Fibroblast of the aortic adventitia (primary cell): ENCODE results near the gene CD300LG. TPM values are rescaled to one million over a fixed set of nuclear protein-coding genes. Genes with fewer than 3 reads are reported as not detected.
"Not testable (repeated sequence)": the region's sequence is repeated elsewhere in the genome, so short reads cannot be mapped to it uniquely, and the experiment has no call there.

Experiments used
- DNase-seq: peaks from one replicate; pipeline ENCODE4 v3.0.0-alpha.2; 2010; ENCODE audit warnings: low read depth
- H3K4me3 ChIP-seq: 2 replicates; pipeline ENCODE4 v1.5.1; 2011; ENCODE audit warnings: low read depth, mild to moderate bottlenecking, control low read depth, low read length, moderate library complexity
- total RNA-seq: library from RNA; depleted of rRNA; stranded (reverse); fragments of >200 nt; gene quantifications from 2 replicates; pipeline ENCODE4 v1.2.3, GENCODE V29; 2012; ENCODE audit warnings: low replicate concordance
- TF ChIP-seq, protein P1 (sequence below): IDR thresholded peaks from 2 replicates; pipeline ENCODE4 v1.5.1; 2011; ENCODE audit warnings: mild to moderate bottlenecking, low read length, control low read depth, inconsistent platforms; ENCODE audit not compliant: insufficient read depth

CD300LG gene
- total RNA-seq, 1 donor, result not detected

DNA sequence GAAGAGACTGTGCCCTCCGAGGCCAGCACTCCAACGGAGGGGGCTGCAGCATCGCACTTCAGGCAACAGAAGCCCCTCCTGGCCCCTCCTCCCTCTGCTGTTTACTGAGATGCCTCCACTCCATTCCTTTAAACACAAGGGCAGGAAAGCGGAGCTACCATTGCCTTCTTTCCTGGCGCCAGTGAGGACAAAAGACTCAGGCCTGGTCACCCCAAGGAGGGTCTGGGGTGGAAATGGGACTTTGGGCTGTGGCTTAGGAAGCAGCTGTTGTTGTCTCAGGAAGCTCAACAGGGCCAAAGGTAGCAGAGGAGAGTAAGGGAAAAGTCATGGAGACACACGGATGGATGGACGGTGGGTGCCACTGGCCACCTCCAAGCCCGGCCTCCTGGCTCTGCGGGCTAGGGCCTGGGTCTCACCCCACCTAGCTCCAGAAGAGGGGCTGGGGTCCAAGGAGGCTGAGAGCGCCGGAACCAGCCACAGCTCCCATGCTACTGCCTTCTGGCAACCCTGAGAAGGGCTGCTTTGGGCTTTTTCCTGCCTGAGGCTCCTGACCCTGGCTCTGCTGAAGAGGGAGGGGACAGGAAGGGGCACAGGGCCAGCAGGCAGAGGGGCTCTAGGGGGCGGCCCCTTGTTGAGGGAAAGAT, 11.1 kb downstream of the CD300LG start:
- TF ChIP-seq, protein P1, sequence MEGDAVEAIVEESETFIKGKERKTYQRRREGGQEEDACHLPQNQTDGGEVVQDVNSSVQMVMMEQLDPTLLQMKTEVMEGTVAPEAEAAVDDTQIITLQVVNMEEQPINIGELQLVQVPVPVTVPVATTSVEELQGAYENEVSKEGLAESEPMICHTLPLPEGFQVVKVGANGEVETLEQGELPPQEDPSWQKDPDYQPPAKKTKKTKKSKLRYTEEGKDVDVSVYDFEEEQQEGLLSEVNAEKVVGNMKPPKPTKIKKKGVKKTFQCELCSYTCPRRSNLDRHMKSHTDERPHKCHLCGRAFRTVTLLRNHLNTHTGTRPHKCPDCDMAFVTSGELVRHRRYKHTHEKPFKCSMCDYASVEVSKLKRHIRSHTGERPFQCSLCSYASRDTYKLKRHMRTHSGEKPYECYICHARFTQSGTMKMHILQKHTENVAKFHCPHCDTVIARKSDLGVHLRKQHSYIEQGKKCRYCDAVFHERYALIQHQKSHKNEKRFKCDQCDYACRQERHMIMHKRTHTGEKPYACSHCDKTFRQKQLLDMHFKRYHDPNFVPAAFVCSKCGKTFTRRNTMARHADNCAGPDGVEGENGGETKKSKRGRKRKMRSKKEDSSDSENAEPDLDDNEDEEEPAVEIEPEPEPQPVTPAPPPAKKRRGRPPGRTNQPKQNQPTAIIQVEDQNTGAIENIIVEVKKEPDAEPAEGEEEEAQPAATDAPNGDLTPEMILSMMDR, result no peak
- DNase-seq, result no peak
- H3K4me3 ChIP-seq, result no peak overlapping the region

DNA sequence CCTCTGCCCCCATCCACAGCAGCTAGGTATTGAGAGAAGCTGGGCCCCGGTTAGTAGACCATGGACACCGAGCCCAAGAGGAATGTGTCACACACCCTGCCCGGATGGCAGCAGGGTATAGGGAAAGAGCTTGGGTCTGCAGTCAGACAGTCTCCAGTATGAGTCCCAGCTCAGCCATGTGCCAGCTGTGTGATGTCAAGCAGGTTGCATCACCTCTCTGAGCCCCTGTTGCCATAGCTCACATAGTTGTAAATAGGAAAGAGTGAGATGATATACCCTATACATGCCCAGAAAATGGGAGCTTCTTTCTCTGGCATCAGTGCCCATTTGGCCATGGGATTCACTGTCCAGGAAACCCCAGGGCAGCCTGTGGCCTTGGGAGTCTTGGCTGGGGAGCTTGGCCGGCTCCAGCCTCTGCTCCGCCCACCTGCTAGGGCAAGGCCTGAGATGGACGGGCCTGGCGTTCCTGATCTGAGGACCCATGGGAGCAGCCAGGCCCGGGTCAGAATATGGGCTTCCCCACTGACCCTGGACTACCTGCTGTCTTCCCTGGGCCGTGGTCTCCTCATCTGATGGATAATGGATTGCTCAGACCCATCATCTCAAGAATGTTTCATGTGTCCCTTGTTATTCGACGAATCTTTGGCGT, 13.2 kb downstream of the CD300LG start:
- TF ChIP-seq, protein P1, result no peak
- no peak overlapping the region for H3K4me3 ChIP-seq
- peak; percentile 49 for DNase-seq

DNA sequence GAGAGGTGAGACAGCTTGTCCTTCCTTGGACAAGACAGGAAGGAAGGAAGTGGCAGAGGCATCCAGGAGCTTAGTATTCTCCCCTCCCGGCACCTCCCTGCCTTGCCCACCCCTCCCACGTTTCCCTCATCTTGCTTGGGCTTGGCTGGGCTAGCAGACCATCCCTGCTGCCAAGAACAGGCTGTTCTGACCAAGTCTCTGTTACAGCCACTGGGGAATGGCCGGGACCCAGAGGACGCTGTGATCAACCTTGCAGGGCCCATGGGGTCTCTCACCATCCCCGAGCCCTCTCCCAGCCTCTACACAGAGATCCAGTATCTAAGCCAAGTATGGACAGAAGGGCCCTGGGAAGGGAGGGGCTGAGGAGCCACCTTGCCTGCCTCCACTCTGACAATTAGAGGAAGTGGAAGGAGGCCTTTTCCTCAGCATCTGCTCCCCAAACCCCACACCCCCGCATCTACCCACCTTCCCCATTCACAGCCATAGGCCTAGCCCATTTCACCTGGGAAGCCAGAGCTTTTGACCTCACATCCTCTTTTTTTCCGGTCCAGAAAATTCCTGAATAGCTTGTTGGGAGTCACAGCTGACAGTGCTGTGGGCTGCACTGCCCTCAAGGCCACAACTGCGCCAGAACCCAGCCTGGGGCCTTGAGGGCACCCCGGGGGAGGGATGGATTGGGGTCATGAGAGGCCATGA, 14.1 kb downstream of the CD300LG start:
- TF ChIP-seq, protein P1, result no peak
- H3K4me3 ChIP-seq, result no peak overlapping the region
- DNase-seq, result no peak

DNA sequence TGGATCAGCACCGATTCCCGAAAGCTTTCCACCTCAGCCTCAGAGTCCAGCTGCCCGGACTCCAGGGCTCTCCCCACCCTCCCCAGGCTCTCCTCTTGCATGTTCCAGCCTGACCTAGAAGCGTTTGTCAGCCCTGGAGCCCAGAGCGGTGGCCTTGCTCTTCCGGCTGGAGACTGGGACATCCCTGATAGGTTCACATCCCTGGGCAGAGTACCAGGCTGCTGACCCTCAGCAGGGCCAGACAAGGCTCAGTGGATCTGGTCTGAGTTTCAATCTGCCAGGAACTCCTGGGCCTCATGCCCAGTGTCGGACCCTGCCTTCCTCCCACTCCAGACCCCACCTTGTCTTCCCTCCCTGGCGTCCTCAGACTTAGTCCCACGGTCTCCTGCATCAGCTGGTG, 15.0 kb downstream of the CD300LG start:
- TF ChIP-seq, protein P1, result no peak
- no peak for DNase-seq
- no peak overlapping the region for H3K4me3 ChIP-seq

DNA sequence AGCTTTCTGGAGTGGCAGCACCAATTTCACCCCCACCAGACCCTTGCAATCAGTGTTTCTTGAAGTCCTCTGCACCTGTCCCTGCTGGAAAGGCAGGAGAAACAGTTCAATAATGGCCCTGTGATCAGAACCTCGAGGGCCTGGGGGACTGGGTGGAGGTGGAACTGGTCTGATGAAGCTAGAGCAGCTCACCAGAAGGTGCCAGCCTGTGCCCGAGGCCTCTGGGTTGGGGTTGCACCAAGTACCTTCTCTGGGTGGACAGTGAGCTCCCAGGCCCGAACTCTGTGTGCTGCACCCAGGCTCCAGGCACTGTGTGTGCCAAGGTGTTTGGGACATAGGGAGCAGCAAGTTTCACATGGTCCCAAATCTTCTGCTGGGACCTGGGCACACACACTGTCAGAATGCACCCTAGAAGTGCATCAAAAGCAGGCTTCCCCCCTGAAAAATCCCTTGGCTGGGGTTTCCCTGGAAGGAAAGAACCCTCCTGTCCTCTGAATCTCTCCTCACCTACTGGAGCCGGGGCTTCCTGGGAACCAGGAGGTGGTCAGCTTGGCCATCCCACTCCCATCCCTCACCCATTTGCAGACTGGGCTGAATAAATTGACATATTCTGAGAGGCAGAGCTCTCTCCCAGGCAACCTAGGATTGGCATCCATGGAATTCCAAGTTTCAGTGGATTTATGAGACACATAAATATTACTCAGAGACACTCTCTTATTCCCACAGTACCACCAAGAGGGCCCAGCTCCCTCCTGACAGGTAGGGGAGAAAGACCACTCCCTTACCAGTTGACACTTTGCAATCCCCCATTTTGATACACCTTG, 17.4 kb downstream of the CD300LG start:
- no peak overlapping the region for H3K4me3 ChIP-seq
- no peak for DNase-seq
- TF ChIP-seq, protein P1, result no peak

DNA sequence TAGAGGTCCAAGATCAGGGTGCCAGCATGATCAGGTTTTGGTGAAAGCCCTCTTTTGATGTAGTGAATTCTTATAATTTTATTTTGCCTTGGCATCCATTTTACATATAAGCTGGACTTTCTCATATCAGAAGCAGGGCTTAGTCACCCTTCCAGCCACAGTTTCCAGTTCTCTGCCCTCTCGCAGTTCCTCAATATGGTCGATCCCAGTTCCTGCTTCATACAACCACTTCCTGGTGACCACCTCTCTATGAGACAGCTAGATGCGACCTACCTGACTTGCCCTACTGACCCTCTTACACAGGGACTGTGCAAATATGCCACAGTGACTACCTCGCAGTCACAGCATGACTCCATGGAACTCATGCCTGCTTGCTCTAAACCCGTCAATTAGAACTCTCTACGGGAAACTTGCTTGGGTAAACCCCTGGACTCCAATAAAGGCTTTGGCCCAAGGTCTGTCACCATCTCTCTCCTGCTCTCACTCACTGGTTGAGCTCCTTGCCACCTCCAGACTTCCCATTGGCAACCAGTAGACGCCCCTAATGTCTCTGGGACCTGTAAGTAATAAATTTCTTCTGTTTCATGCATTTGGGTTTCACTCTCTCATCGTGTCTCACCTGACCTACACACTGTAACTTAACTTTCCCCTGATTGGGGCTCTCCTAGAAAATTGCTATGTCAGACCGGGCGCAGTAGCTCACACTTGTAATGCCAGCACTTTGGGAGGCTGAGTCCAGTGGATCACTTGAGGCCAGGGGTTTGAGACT, 21.4 kb downstream of the CD300LG start:
- DNase-seq, result no peak
- no peak overlapping the region for H3K4me3 ChIP-seq

DNA sequence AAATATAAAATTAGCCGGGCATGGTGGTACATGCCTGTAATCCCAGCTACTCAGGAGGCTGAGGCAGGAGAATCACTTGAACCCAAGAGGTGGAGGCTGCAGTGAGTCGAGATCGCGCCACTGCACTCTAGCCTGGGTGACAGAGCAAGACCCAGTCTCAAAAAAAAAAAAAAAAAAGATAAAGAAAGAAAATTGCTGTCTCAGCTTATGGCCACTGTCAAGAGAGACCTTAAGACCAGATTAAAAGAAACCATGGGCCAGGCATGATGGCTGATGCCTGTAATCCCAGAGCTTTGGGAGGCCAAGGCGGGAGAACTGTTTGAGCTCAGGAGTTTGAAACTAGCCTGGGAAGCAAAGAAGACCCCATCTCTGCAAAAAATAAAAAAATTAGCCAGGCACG, 22.1 kb downstream of the CD300LG start:
- not testable (repeated sequence) for DNase-seq

More for the DNA sequence above, 21.4 kb downstream of the CD300LG start:
- TF ChIP-seq, protein P1, result no peak

More for the DNA sequence above, 22.1 kb downstream of the CD300LG start:
- not testable (repeated sequence) for H3K4me3 ChIP-seq
